GM03348 (cell line): Measurements from ENCODE around the gene RBM47.
"Not testable (repeated sequence)": the region's sequence is repeated elsewhere in the genome, so short reads cannot be mapped to it uniquely, and the experiment has no call there.

Experiments used
- DNase-seq: peaks from one replicate; pipeline ENCODE4 v3.0.0; 2012; ENCODE audit warnings: low spot score

The RBM47 gene

GRCh38 chr4:40441430-40441829 lies 188.2 kb downstream of the RBM47 start:
- DNase-seq = no peak

GRCh38 chr4:40439519-40439918 lies 190.1 kb downstream of the RBM47 start:
- DNase-seq = no peak

- no peak for DNase-seq
Measured at GRCh38 chr4:40438384-40439026, 191.2 kb downstream of the RBM47 start.

GRCh38 chr4:40437741-40438383 lies 191.8 kb downstream of the RBM47 start:
- no peak for DNase-seq

GRCh38 chr4:40435306-40435705 lies 194.4 kb downstream of the RBM47 start:
- DNase-seq = not testable (repeated sequence)

- no peak for DNase-seq
Measured at GRCh38 chr4:40434126-40434687, 195.5 kb downstream of the RBM47 start.

- no peak for DNase-seq
Measured at GRCh38 chr4:40432504-40432903, 197.2 kb downstream of the RBM47 start.

GRCh38 chr4:40427871-40428270 lies 201.8 kb downstream of the RBM47 start:
- DNase-seq = not testable (repeated sequence)

GRCh38 chr4:40427128-40427527 lies 202.5 kb downstream of the RBM47 start:
- no peak for DNase-seq

- DNase-seq = no peak
Measured at GRCh38 chr4:40425799-40426574, 203.7 kb downstream of the RBM47 start.

- peak; percentile 48 for DNase-seq
Measured at GRCh38 chr4:40423735-40424134, 205.9 kb downstream of the RBM47 start.

- no peak for DNase-seq
Measured at GRCh38 chr4:40421839-40422708, 207.6 kb downstream of the RBM47 start.

- DNase-seq = no peak
Measured at GRCh38 chr4:40419231-40419912, 210.3 kb downstream of the RBM47 start.

- no peak for DNase-seq
Measured at GRCh38 chr4:40418430-40419230, 211.0 kb downstream of the RBM47 start.

GRCh38 chr4:40417941-40418340 lies 211.7 kb downstream of the RBM47 start:
- no peak for DNase-seq

GRCh38 chr4:40414673-40415072 lies 215.0 kb downstream of the RBM47 start:
- DNase-seq = no peak

GRCh38 chr4:40412866-40413795 lies 216.5 kb downstream of the RBM47 start:
- DNase-seq = no peak

- no peak for DNase-seq
Measured at GRCh38 chr4:40412388-40412787, 217.3 kb downstream of the RBM47 start.

- DNase-seq = no peak
Measured at GRCh38 chr4:40409835-40410234, 219.8 kb downstream of the RBM47 start.
